SH-SY5Y (cell line): Measurements from ENCODE around the gene UFD1.

ENCODE experiments used
- GATA2 ChIP-seq: IDR thresholded peaks from 2 replicates; pipeline ENCODE4 v1.6.1; 2011; ENCODE audit warnings: mild to moderate bottlenecking, low read depth, low read length
- GATA3 ChIP-seq: IDR thresholded peaks from 2 replicates; pipeline ENCODE4 v1.6.1; 2011; ENCODE audit warnings: low read depth, mild to moderate bottlenecking, low read length, moderate library complexity

GRCh38 chr22:19448739-19449421, 30.1 kb downstream of the UFD1 start:
- TF ChIP-seq GATA3 = no peak
- TF ChIP-seq GATA2 = no peak
